ENCODE data around the gene SCD5. TPM values are rescaled to one million over a fixed set of nuclear protein-coding genes. Genes with fewer than 3 reads are reported as not detected.

SCD5 gene
- polyA plus RNA-seq, 4 donors: 30.7 to 49.0 (median 34.2) TPM

- no peak for DNase-seq (ENCODE audit: low read depth in 4 of 4, low spot score in 3 of 4)
These were observed 192.0 kb downstream of the SCD5 start for GRCh38 chr4:82606622-82607021.

- no peak for DNase-seq (ENCODE audit: low read depth in 4 of 4, low spot score in 3 of 4)
These were observed 194.1 kb downstream of the SCD5 start for GRCh38 chr4:82604522-82604921.

- DNase-seq (ENCODE audit: low read depth in 4 of 4, low spot score in 3 of 4): no peak
These were observed 197.2 kb downstream of the SCD5 start for GRCh38 chr4:82601242-82602015.

GRCh38 chr4:82599336-82599735, 199.3 kb downstream of the SCD5 start:
- DNase-seq (ENCODE audit: low read depth in 4 of 4, low spot score in 3 of 4): no peak

- no peak for DNase-seq (ENCODE audit: low read depth in 4 of 4, low spot score in 3 of 4)
These were observed 204.1 kb downstream of the SCD5 start for GRCh38 chr4:82594456-82594855.

- no peak for DNase-seq (ENCODE audit: low read depth in 4 of 4, low spot score in 3 of 4)
These were observed 205.2 kb downstream of the SCD5 start for GRCh38 chr4:82593411-82593810.

- no peak for DNase-seq (ENCODE audit: low read depth in 4 of 4, low spot score in 3 of 4)
These were observed 206.0 kb downstream of the SCD5 start for GRCh38 chr4:82592639-82593038.

- no peak for DNase-seq (ENCODE audit: low read depth in 4 of 4, low spot score in 3 of 4)
These were observed 207.0 kb downstream of the SCD5 start for GRCh38 chr4:82591592-82591991.

- no peak for DNase-seq (ENCODE audit: low read depth in 4 of 4, low spot score in 3 of 4)
These were observed 208.8 kb downstream of the SCD5 start for GRCh38 chr4:82589756-82590155.

- no peak for DNase-seq (ENCODE audit: low read depth in 4 of 4, low spot score in 3 of 4)
These were observed 209.8 kb downstream of the SCD5 start for GRCh38 chr4:82588771-82589270.

- DNase-seq (ENCODE audit: low read depth in 4 of 4, low spot score in 3 of 4): no peak
These were observed 210.6 kb downstream of the SCD5 start for GRCh38 chr4:82587826-82588540.

GRCh38 chr4:82585690-82586435, 212.7 kb downstream of the SCD5 start:
- no peak for DNase-seq (ENCODE audit: low read depth in 4 of 4, low spot score in 3 of 4)

- no peak for DNase-seq (ENCODE audit: low read depth in 4 of 4, low spot score in 3 of 4)
These were observed 213.7 kb downstream of the SCD5 start for GRCh38 chr4:82584931-82585330.

GRCh38 chr4:82583897-82584587, 214.6 kb downstream of the SCD5 start:
- no peak for DNase-seq (ENCODE audit: low read depth in 4 of 4, low spot score in 3 of 4)

- no peak for DNase-seq (ENCODE audit: low read depth in 4 of 4, low spot score in 3 of 4)
These were observed 218.7 kb downstream of the SCD5 start for GRCh38 chr4:82579932-82580331.

Other genes starting within 250 kb of the SCD5 start
- gene TMEM150C, start 236.8 kb downstream of the SCD5 start, polyA plus RNA-seq (ENCODE audit: insufficient read length in 4 of 4): 10 to 100 TPM in 3 of 4 donors, 1 to 10 TPM in 1; 5.8 to 25.2 (median 23.7) TPM
- gene SEC31A, start 92.4 kb upstream of the SCD5 start, polyA plus RNA-seq (ENCODE audit: insufficient read length in 4 of 4): 100 to 1,000 TPM; 238 to 289 (median 252) TPM
- 10 to 100 TPM in 3 of 4 donors, 1 to 10 TPM in 1; 6.8 to 12.0 (median 11.2) TPM for gene THAP9, start 101.9 kb upstream of the SCD5 start, polyA plus RNA-seq (ENCODE audit: insufficient read length in 4 of 4)
- gene LIN54, start 212.0 kb upstream of the SCD5 start, polyA plus RNA-seq (ENCODE audit: insufficient read length in 4 of 4): 10 to 100 TPM; 13.9 to 19.6 (median 16.1) TPM
- gene COPS4, start 236.4 kb upstream of the SCD5 start, polyA plus RNA-seq (ENCODE audit: insufficient read length in 4 of 4): 10 to 100 TPM; 70.4 to 96.1 (median 77.0) TPM